ENCODE measurements around the gene STARD13. TPM values are rescaled to one million over a fixed set of nuclear protein-coding genes. Genes with fewer than 3 reads are reported as not detected.

Gene STARD13
- total RNA-seq, 1 donor from 2014 or later, result 1.8 TPM

GRCh38 chr13:33123066-33123859 is 162.3 kb downstream of the STARD13 start:
- intact Hi-C loops (cut with micrococcal nuclease), result no loop called here

- intact Hi-C loops (cut with micrococcal nuclease), result no loop called here
These were observed 165.6 kb downstream of the STARD13 start for GRCh38 chr13:33119856-33120543.

DNA sequence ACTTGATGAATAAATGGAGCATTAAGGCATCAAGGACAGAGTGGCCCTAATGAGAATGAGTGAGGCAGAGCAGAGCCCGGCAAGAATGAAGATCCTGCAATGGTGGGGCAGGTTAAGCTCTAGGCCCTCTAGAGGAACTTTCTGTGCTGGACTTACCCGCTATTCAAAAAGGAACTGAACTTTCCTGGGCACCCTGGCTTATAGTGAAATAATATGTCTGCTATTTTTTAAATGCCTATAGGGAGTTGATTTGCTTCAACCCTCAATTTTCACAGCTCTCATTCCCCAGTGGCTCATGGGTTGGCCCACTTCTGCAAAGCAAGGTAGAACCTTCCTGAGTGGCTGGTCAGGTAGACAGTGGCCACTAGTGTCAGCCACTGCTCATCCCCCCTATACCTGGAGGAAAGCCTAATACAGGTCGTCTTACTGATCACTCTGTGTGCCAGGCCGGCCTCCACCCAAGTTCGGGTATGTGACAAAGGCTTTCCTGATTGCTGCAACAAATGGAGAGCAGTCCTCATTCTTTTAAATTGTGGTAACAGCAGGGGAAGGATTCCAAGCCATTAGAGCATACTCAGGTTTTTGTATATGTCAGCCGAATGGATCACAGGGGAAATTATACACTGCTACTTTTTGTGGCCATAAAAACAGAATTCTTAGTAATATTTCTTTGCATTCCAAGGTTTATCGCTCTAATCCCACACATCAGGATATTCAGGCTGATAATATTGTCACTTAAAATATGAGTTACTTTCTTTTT is 166.4 kb downstream of the STARD13 start:
- intact Hi-C loops (cut with micrococcal nuclease), result no loop called here

GRCh38 chr13:33116321-33117010 is 169.1 kb downstream of the STARD13 start:
- intact Hi-C loops (cut with micrococcal nuclease), result no loop called here

- intact Hi-C loops (cut with micrococcal nuclease), result no loop called here
These were observed 170.3 kb downstream of the STARD13 start for GRCh38 chr13:33115274-33115673.

GRCh38 chr13:33114146-33114545 is 171.4 kb downstream of the STARD13 start:
- intact Hi-C loops (cut with micrococcal nuclease), result no loop called here

DNA sequence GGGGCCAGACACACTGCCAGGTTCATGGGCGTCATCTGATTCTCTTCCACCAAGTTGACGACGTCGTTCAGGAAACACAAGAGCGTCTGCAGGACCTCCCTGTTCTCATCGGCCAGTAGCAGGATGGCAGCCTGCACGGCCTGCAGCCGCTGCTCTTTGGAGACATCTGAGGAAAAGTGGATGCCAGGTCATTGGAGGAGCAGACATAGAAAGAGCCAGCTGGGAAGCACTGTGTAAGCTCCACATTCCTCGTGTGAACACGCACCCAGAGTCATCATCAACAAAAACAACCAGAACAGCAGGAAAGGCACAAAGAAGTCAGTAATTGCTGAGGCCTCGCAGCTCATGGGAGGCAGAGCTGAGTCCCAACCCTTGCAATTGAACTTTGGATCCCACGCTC is 172.8 kb downstream of the STARD13 start:
- intact Hi-C loops (cut with micrococcal nuclease), result no loop called here

GRCh38 chr13:33111414-33112110 is 174.0 kb downstream of the STARD13 start:
- intact Hi-C loops (cut with micrococcal nuclease), result no loop called here

GRCh38 chr13:33110713-33111413 is 174.7 kb downstream of the STARD13 start:
- intact Hi-C loops (cut with micrococcal nuclease), result no loop called here

GRCh38 chr13:33110386-33110712 is 175.2 kb downstream of the STARD13 start:
- intact Hi-C loops (cut with micrococcal nuclease), result no loop called here

GRCh38 chr13:33109801-33110200 is 175.8 kb downstream of the STARD13 start:
- intact Hi-C loops (cut with micrococcal nuclease), result no loop called here

DNA sequence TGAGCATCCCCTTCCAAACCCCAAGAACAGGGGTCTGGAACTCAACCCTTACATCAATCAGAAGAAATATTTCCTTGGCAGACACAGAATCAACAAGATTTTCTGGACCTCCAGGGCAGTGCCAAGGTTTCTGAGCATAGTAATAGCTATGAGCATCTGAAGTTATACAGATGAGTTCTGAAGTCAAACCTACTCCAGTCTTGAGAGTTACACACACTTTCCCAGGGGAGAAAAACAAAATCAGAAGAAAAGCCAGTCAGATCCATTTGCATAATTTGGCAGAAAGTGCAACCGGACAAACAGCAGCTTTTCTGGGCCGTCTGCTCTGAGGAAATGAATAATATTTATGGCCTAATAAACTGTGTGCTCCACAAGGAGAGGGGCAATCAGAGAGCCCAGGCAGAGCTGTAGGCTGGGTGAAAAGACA is 176.3 kb downstream of the STARD13 start:
- intact Hi-C loops (cut with micrococcal nuclease), result no loop called here

- intact Hi-C loops (cut with micrococcal nuclease), result no loop called here
These were observed 176.9 kb downstream of the STARD13 start for GRCh38 chr13:33108620-33109019.

- intact Hi-C loops (cut with micrococcal nuclease), result no loop called here
These were observed 178.2 kb downstream of the STARD13 start for GRCh38 chr13:33107361-33107760.

DNA sequence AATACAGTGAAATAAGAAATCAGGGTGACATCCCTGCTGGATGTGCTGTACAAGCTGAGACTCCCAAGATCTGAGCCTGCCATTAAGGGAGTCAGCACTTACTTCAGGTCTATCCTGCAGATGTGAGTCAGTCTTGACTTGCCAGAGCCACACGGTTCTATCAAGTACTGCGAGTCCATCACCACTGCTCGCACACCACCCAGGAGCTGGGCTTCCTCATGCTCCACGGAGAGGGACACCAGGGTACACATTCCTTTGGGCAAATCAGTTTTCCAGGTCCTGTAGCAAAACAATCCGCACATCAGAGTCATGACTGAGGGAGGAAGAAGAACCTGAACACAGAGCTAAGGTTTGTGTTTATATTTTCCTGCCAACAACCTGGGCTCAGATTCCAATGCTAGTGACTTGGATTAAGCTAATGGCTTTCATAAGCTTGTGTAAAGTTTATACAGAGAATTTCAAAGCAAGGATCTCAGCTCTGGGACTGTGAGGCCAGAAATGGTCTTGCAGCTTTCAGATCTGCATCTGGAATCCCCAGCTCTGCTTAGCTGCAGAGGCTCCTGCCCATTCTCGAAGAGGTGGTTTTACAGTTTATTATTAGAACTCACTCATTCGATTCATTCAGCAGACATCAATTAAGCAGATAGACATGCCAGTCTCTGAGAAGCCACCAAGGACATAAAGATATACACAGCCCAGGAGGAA is 178.7 kb downstream of the STARD13 start:
- intact Hi-C loops (cut with micrococcal nuclease), result no loop called here

- intact Hi-C loops (cut with micrococcal nuclease), result no loop called here
These were observed 180.1 kb downstream of the STARD13 start for GRCh38 chr13:33105387-33106005.

DNA sequence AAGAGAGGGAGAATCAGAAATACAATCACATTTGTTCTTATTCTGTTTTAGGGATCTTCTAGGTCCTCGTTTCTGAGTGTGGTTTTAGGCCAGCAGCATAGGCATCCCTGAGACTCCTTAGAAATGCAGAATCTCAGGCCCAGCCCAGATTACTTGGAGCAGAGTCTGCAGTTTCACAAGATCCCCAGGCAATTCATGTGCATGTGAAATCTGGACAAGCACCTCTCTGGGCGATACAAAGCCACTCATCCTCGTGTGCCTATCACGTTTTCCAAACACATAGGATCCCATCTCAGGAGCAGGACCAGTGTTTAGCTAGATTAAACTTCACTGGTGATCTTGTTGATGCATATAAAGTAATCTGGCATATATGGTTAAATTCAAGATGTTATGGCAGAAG is 182.1 kb downstream of the STARD13 start:
- intact Hi-C loops (cut with micrococcal nuclease), result no loop called here

DNA sequence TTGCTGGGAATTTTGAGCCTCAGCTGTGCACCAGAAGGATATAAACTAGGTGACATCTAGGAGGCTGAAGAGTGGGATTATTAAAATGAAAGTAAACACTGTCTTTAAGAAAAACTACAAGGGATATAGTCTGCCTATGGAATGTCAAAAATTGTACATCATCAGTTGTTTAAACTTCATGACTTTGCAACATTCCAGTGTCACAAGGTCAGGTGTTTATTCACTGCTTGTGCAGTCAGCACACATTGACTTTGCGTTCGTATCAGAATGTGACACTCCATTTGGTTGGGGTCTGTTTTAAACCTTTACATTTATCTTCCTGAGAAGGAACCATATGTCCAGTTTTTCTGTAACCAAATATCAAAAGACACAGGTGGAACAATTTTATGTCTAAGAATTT is 183.7 kb downstream of the STARD13 start:
- intact Hi-C loops (cut with micrococcal nuclease), result no loop called here

DNA sequence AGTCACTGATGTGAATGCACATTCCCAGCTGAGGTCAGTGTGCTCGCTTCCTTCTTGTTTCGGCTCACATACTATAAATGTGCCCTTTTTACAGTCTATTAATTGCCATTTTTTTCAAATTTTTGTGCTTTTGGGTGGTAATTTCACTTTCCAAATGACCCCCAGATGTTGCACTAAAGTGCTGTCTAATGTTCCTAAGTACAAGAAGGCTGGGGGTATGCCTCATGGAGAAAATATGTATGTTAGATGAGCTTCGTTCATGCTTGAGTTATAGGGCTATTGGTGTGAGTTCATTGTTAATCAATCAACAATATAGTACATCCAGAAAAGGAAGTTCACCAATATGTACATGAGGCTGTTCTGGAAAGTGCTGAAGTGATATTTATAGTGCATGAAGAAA is 184.7 kb downstream of the STARD13 start:
- intact Hi-C loops (cut with micrococcal nuclease), result no loop called here
